Skeletal muscle tissue (tissue), 4 donors: ENCODE data around the gene GGPS1. TPM values are rescaled to one million over a fixed set of nuclear protein-coding genes. Genes with fewer than 3 reads are reported as not detected.

ENCODE experiments used
- H3K27ac ChIP-seq: one replicate; pipeline ENCODE4 v1.7.0; 2013; ENCODE audit warnings: mild to moderate bottlenecking, low read depth, low read length, inconsistent platforms
- H3K27me3 ChIP-seq, 3 donors: one replicate each; pipeline ENCODE4 v1.7.0; 2013; ENCODE audit warnings: low read length in 3 of 3; ENCODE audit not compliant: control insufficient read depth in 3 of 3, insufficient read depth in 3 of 3
- H3K36me3 ChIP-seq, 3 donors: one replicate each; pipeline ENCODE4 v1.7.0; 2013; ENCODE audit warnings: low read length in 3 of 3; ENCODE audit not compliant: control insufficient read depth in 3 of 3, insufficient read depth in 3 of 3
- H3K4me1 ChIP-seq, 3 donors: one replicate each; pipeline ENCODE4 v1.7.0; 2013; ENCODE audit warnings: low read length in 3 of 3, mild to moderate bottlenecking in 3 of 3; ENCODE audit not compliant: control insufficient read depth in 3 of 3, insufficient read depth in 3 of 3
- H3K4me3 ChIP-seq, 3 donors: one replicate each; pipeline ENCODE4 v1.7.0; 2013; ENCODE audit warnings: low read length in 3 of 3
- H3K9ac ChIP-seq, 3 donors: one replicate each; pipeline ENCODE4 v1.7.0; 2013; ENCODE audit warnings: low read length in 3 of 3, mild to moderate bottlenecking in 3 of 3, moderate library complexity in 2 of 3, low read depth in 1 of 3
- H3K9me3 ChIP-seq, 3 donors: one replicate each; pipeline ENCODE4 v1.7.0; 2013; ENCODE audit warnings: low read length in 3 of 3; ENCODE audit not compliant: control insufficient read depth in 3 of 3
- total RNA-seq: library from RNA; depleted of rRNA; stranded (reverse); fragments of >200 nt; gene quantifications from one replicate; pipeline ENCODE4 v1.2.3, GENCODE V29; 2014
- donor health status: Osteomylitis.

GGPS1 gene
- total RNA-seq, 1 donor from 2014 or later = 15.1 TPM

- H3K27ac ChIP-seq = no peak overlapping the region
- H3K4me3 ChIP-seq = no peak overlapping the region
- H3K9me3 ChIP-seq = no peaks in the 10 kb centered on the region
- no peaks in the 10 kb centered on the region for H3K27me3 ChIP-seq
- peaks cover 2 to 15% (median 11%) of the 10 kb centered on the region in 3 donors for H3K4me1 ChIP-seq
- H3K9ac ChIP-seq = no peak overlapping the region
- H3K36me3 ChIP-seq = no peaks in the 10 kb centered on the region
Observed at GRCh38 chr1:235290740-235291502, 37.4 kb upstream of the GGPS1 start.

GRCh38 chr1:235291599-235292091 is 36.7 kb upstream of the GGPS1 start:
- H3K27me3 ChIP-seq = no peaks in the 10 kb centered on the region
- H3K27ac ChIP-seq = no peak overlapping the region
- no peak overlapping the region for H3K9ac ChIP-seq
- no peak overlapping the region for H3K4me3 ChIP-seq
- H3K36me3 ChIP-seq = no peaks in the 10 kb centered on the region
- peaks cover 3 to 17% (median 14%) of the 10 kb centered on the region in 3 donors for H3K4me1 ChIP-seq
- no peaks in the 10 kb centered on the region for H3K9me3 ChIP-seq

GRCh38 chr1:235292790-235293189 is 35.6 kb upstream of the GGPS1 start:
- H3K9me3 ChIP-seq = no peaks in the 10 kb centered on the region
- H3K4me1 ChIP-seq = peaks cover 3 to 17% (median 14%) of the 10 kb centered on the region in 3 donors
- no peak overlapping the region for H3K27ac ChIP-seq

GRCh38 chr1:235293322-235293942 is 34.9 kb upstream of the GGPS1 start:
- Histone ChIP-seq H3K4me3 (no peak overlapping the region), H3K4me1 (peaks cover 3 to 17% (median 14%) of the 10 kb centered on the region in 3 donors), H3K9me3 (no peaks in the 10 kb centered on the region), H3K27ac (no peak overlapping the region), H3K36me3 (no peaks in the 10 kb centered on the region), H3K9ac (no peak overlapping the region), H3K27me3 (no peaks in the 10 kb centered on the region)

More at GRCh38 chr1:235292790-235293189, 35.6 kb upstream of the GGPS1 start:
- H3K27me3 ChIP-seq = no peaks in the 10 kb centered on the region
- no peaks in the 10 kb centered on the region for H3K36me3 ChIP-seq
- no peak overlapping the region for H3K9ac ChIP-seq
- H3K4me3 ChIP-seq = no peak overlapping the region

- Histone ChIP-seq H3K36me3 (no peaks in the 10 kb centered on the region), H3K9me3 (no peaks in the 10 kb centered on the region)
Observed at GRCh38 chr1:235295902-235296350, 32.4 kb upstream of the GGPS1 start.

GRCh38 chr1:235296729-235297128 is 31.6 kb upstream of the GGPS1 start:
- Histone ChIP-seq H3K27me3 (no peaks in the 10 kb centered on the region), H3K9me3 (no peaks in the 10 kb centered on the region), H3K27ac (no peak overlapping the region), H3K4me3 (no peak overlapping the region), H3K9ac (no peak overlapping the region), H3K4me1 (peaks cover 3 to 13% (median 12%) of the 10 kb centered on the region in 3 donors), H3K36me3 (no peaks in the 10 kb centered on the region)

More at GRCh38 chr1:235295902-235296350, 32.4 kb upstream of the GGPS1 start:
- Histone ChIP-seq H3K4me1 (peaks cover 3 to 14% (median 12%) of the 10 kb centered on the region in 3 donors), H3K9ac (no peak overlapping the region), H3K27ac (no peak overlapping the region), H3K4me3 (no peak overlapping the region), H3K27me3 (no peaks in the 10 kb centered on the region)

- no peak overlapping the region for H3K4me3 ChIP-seq
- peaks cover 3 to 12% (median 10%) of the 10 kb centered on the region in 3 donors for H3K4me1 ChIP-seq
- H3K36me3 ChIP-seq = no peaks in the 10 kb centered on the region
- no peaks in the 10 kb centered on the region for H3K9me3 ChIP-seq
- H3K27me3 ChIP-seq = no peaks in the 10 kb centered on the region
- no peak overlapping the region for H3K27ac ChIP-seq
- H3K9ac ChIP-seq = no peak overlapping the region
Observed at GRCh38 chr1:235297579-235297978, 30.8 kb upstream of the GGPS1 start.

GRCh38 chr1:235298758-235299157 is 29.6 kb upstream of the GGPS1 start:
- no peak overlapping the region for H3K27ac ChIP-seq
- H3K36me3 ChIP-seq = no peaks in the 10 kb centered on the region
- H3K9ac ChIP-seq = no peak overlapping the region
- H3K27me3 ChIP-seq = no peaks in the 10 kb centered on the region
- peaks cover 3 to 10% (median 10%) of the 10 kb centered on the region in 3 donors for H3K4me1 ChIP-seq
- no peak overlapping the region for H3K4me3 ChIP-seq
- no peaks in the 10 kb centered on the region for H3K9me3 ChIP-seq

- Histone ChIP-seq H3K9me3 (no peaks in the 10 kb centered on the region), H3K36me3 (no peaks in the 10 kb centered on the region), H3K4me1 (peaks cover 3 to 10% (median 9%) of the 10 kb centered on the region in 3 donors), H3K4me3 (no peak overlapping the region), H3K9ac (no peak overlapping the region), H3K27ac (no peak overlapping the region), H3K27me3 (no peaks in the 10 kb centered on the region)
Observed at GRCh38 chr1:235299169-235299858, 29.1 kb upstream of the GGPS1 start.
